ENCODE data around the gene MAGI1. TPM values are rescaled to one million over a fixed set of nuclear protein-coding genes. Genes with fewer than 3 reads are reported as not detected.
"Not testable (repeated sequence)": the region's sequence is repeated elsewhere in the genome, so short reads cannot be mapped to it uniquely, and the experiment has no call there.

Gene MAGI1
- polyA plus RNA-seq, 1 experiment, result 14.2 TPM

- ChIA-PET POLR2A (interaction anchor here (0.8 to 1.6 kb wide), 2 partner anchors 17 to 290 kb away, joined by 3 read pairs; no protein-coding TSS in a partner anchor), CTCF (interaction anchor here (0.8 to 4.7 kb wide), 3 partner anchors 12 to 289 kb away, joined by 3 to 54 read pairs (median 6); no protein-coding TSS in a partner anchor)
- Histone ChIP-seq H3K27ac (ENCODE audit: low read depth, low read length) (peak overlapping the region; percentile 12), H3K27me3 (ENCODE audit: control insufficient read depth, insufficient read depth, low read length) (no peaks in the 10 kb centered on the region), H3K9me3 (ENCODE audit: control insufficient read depth, insufficient read depth, low read length) (peaks cover 3% of the 10 kb centered on the region; the same call in 1 of the 2 replicates), H3K4me3 (ENCODE audit: low read depth, low read length) (no peak overlapping the region)
- DNase-seq (ENCODE audit: low read depth, low spot score), result peak; percentile 58
- no peak for TF ChIP-seq CTCF (IDR thresholded peaks at IDR 0.05; ENCODE audit: low read depth, low read length)
Measured at GRCh38 chr3:65729555-65729954, 309.2 kb downstream of the MAGI1 start.

DNA sequence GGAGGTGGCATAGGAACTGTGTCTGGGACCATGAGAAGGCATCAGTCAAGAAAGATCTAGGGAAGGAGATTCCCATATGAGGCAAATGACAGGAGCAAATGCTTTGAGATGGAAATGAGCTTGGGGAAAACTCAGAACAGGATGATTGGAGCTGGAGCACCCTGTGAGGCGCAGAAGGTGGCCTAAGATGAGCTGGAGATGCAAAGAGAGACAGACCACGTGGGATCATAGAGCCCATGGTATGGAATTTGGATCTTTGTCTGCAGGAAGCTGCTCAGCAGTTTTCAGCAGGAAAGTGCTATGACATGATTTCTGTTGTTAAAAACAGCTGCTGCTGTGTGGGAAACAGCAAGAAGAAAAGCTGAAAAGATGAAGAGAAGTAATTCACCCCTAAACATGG, 310.6 kb downstream of the MAGI1 start:
- CTCF ChIA-PET, result interaction anchor here (1.8 to 2.2 kb wide), 2 partner anchors 23 to 289 kb away, joined by 6 to 11 read pairs; no protein-coding TSS in a partner anchor
- Histone ChIP-seq H3K27me3 (ENCODE audit: control insufficient read depth, insufficient read depth, low read length) (no peaks in the 10 kb centered on the region), H3K4me3 (ENCODE audit: low read depth, low read length) (no peak overlapping the region), H3K27ac (ENCODE audit: low read depth, low read length) (no peak overlapping the region), H3K9me3 (ENCODE audit: control insufficient read depth, insufficient read depth, low read length) (peaks cover 3% of the 10 kb centered on the region; the same call in 1 of the 2 replicates)
- DNase-seq (ENCODE audit: low read depth, low spot score), result no peak
- TF ChIP-seq CTCF (IDR thresholded peaks at IDR 0.05; ENCODE audit: low read depth, low read length), result no peak
- POLR2A ChIA-PET, result no interaction called here

- POLR2A ChIA-PET, result no interaction called here
- TF ChIP-seq CTCF (IDR thresholded peaks at IDR 0.05; ENCODE audit: low read depth, low read length), result no peak
- H3K4me3 ChIP-seq (ENCODE audit: low read depth, low read length), result no peak overlapping the region
- CTCF ChIA-PET, result no interaction called here
- H3K27me3 ChIP-seq (ENCODE audit: control insufficient read depth, insufficient read depth, low read length), result no peaks in the 10 kb centered on the region
- H3K27ac ChIP-seq (ENCODE audit: low read depth, low read length), result no peak overlapping the region
- H3K9me3 ChIP-seq (ENCODE audit: control insufficient read depth, insufficient read depth, low read length), result no peaks in the 10 kb centered on the region
- DNase-seq (ENCODE audit: low read depth, low spot score), result no peak
Measured at GRCh38 chr3:65723985-65724384, 314.7 kb downstream of the MAGI1 start.

- Histone ChIP-seq H3K4me3 (ENCODE audit: low read depth, low read length) (no peak overlapping the region), H3K27me3 (ENCODE audit: control insufficient read depth, insufficient read depth, low read length) (no peaks in the 10 kb centered on the region), H3K9me3 (ENCODE audit: control insufficient read depth, insufficient read depth, low read length) (no peaks in the 10 kb centered on the region), H3K27ac (ENCODE audit: low read depth, low read length) (no peak overlapping the region)
- no peak for TF ChIP-seq CTCF (IDR thresholded peaks at IDR 0.05; ENCODE audit: low read depth, low read length)
- DNase-seq (ENCODE audit: low read depth, low spot score), result no peak
- ChIA-PET POLR2A (no interaction called here), CTCF (interaction anchor here (0.6 to 1.1 kb wide), 2 partner anchors 9 to 63 kb away, joined by 4 read pairs; no protein-coding TSS in a partner anchor)
Measured at GRCh38 chr3:65723011-65723410, 315.7 kb downstream of the MAGI1 start.

DNA sequence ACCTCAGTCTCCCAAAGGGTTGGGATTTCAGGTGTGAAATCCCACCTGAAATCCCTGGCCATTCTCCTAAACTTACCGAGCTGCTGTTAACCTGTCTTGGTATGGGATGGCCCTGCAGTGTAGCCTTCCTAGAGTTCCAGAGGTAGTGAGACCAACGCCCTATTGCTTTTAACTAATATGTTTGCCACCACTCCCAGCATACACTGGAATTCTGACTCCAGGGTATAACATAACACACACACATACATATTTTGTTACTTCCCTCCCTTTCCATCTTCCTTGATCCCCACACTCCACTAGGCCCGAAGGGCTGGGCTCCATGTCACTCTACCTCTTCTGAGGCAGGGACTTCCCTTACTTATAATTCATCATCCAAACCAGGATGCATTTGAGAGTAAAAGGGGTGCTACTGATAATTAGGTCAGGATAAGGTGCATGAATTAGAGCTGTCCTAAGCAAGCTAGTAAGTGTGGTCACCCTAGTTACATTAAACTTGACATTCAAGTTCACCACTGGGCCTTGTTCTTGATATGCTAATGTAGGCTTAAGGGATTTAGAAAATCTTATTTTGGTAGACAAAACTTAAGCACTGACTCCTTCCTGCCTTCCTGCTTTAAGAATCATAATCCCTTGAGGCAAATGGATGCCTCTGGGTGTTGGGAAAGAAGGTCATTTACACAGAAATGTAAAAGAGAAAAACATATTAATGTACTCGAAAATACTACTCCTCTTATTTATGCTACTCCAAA, 317.6 kb downstream of the MAGI1 start:
- H3K4me3 ChIP-seq (ENCODE audit: low read depth, low read length), result no peak overlapping the region
- no peak for TF ChIP-seq CTCF (IDR thresholded peaks at IDR 0.05; ENCODE audit: low read depth, low read length)
- DNase-seq (ENCODE audit: low read depth, low spot score), result no peak
- CTCF ChIA-PET, result interaction anchor here (1.1 to 1.3 kb wide), 3 partner anchors 11 to 282 kb away, joined by 3 to 4 read pairs (median 4); no protein-coding TSS in a partner anchor
- no peaks in the 10 kb centered on the region for H3K9me3 ChIP-seq (ENCODE audit: control insufficient read depth, insufficient read depth, low read length)
- POLR2A ChIA-PET, result no interaction called here
- H3K27me3 ChIP-seq (ENCODE audit: control insufficient read depth, insufficient read depth, low read length), result no peaks in the 10 kb centered on the region
- no peak overlapping the region for H3K27ac ChIP-seq (ENCODE audit: low read depth, low read length)

GRCh38 chr3:65719639-65720038, 319.1 kb downstream of the MAGI1 start:
- DNase-seq (ENCODE audit: low read depth, low spot score); H3K27me3 ChIP-seq (ENCODE audit: control insufficient read depth, insufficient read depth, low read length); H3K9me3 ChIP-seq (ENCODE audit: control insufficient read depth, insufficient read depth, low read length); H3K4me3 ChIP-seq (ENCODE audit: low read depth, low read length); POLR2A ChIA-PET; H3K27ac ChIP-seq (ENCODE audit: low read depth, low read length): not testable (repeated sequence)
- CTCF ChIA-PET, result interaction anchor here (1.0 kb wide), 2 partner anchors 11 to 12 kb away, joined by 3 read pairs; no protein-coding TSS in a partner anchor
